ENCODE data around the gene NEK4. TPM values are rescaled to one million over a fixed set of nuclear protein-coding genes. Genes with fewer than 3 reads are reported as not detected.

NEK4 gene
- polyA plus RNA-seq, 1 donor = 23.0 TPM

GRCh38 chr3:52670621-52671521 lies 99.9 kb downstream of the NEK4 start:
- Histone ChIP-seq H3K27me3 (ENCODE audit: control insufficient read depth, insufficient read depth, low read length) (no peaks in the 10 kb centered on the region), H3K4me1 (ENCODE audit: control insufficient read depth, insufficient read depth, low read length) (no peaks in the 10 kb centered on the region), H3K27ac (ENCODE audit: low read length) (no peak overlapping the region), H3K9me3 (ENCODE audit: control insufficient read depth, low read depth, low read length) (no peaks in the 10 kb centered on the region), H3K36me3 (ENCODE audit: control insufficient read depth, insufficient read depth, low read length) (peaks cover 35% of the 10 kb centered on the region), H3K4me3 (ENCODE audit: low read length) (no peak overlapping the region)
- no peak for DNase-seq
- WGBS (ENCODE audit: insufficient coverage, low lambda C conversion rate) = 100% methylated on average over 1 of the region's 9 CpGs

- H3K4me1 ChIP-seq (ENCODE audit: control insufficient read depth, insufficient read depth, low read length) = no peaks in the 10 kb centered on the region
- no peak for DNase-seq
- H3K27ac ChIP-seq (ENCODE audit: low read length) = no peak overlapping the region
- no peaks in the 10 kb centered on the region for H3K9me3 ChIP-seq (ENCODE audit: control insufficient read depth, low read depth, low read length)
- peaks cover 54% of the 10 kb centered on the region for H3K36me3 ChIP-seq (ENCODE audit: control insufficient read depth, insufficient read depth, low read length)
- no peaks in the 10 kb centered on the region for H3K27me3 ChIP-seq (ENCODE audit: control insufficient read depth, insufficient read depth, low read length)
- no CpG with 5 or more reads among the region's 3 CpGs for WGBS (ENCODE audit: insufficient coverage, low lambda C conversion rate)
- no peak overlapping the region for H3K4me3 ChIP-seq (ENCODE audit: low read length)
Observed at GRCh38 chr3:52663098-52663497, 107.6 kb downstream of the NEK4 start.

GRCh38 chr3:52660046-52660445 lies 110.7 kb downstream of the NEK4 start:
- no peaks in the 10 kb centered on the region for H3K4me1 ChIP-seq (ENCODE audit: control insufficient read depth, insufficient read depth, low read length)
- WGBS (ENCODE audit: insufficient coverage, low lambda C conversion rate) = no CpG with 5 or more reads among the region's 3 CpGs
- H3K36me3 ChIP-seq (ENCODE audit: control insufficient read depth, insufficient read depth, low read length) = peaks cover 62% of the 10 kb centered on the region
- no peak overlapping the region for H3K4me3 ChIP-seq (ENCODE audit: low read length)
- H3K9me3 ChIP-seq (ENCODE audit: control insufficient read depth, low read depth, low read length) = no peaks in the 10 kb centered on the region
- H3K27ac ChIP-seq (ENCODE audit: low read length) = no peak overlapping the region
- no peak for DNase-seq
- no peaks in the 10 kb centered on the region for H3K27me3 ChIP-seq (ENCODE audit: control insufficient read depth, insufficient read depth, low read length)

Other genes starting within 250 kb of the NEK4 start
- 67.6 TPM for gene NT5DC2, start 237.1 kb downstream of the NEK4 start, polyA plus RNA-seq
- 25.8 TPM for gene UQCC5, start 234.3 kb downstream of the NEK4 start, polyA plus RNA-seq
- 37.5 TPM for gene PBRM1, start 85.0 kb downstream of the NEK4 start, polyA plus RNA-seq
- 96.2 TPM for gene GNL3, start 84.9 kb downstream of the NEK4 start, polyA plus RNA-seq
- gene GLT8D1, start 65.1 kb downstream of the NEK4 start, polyA plus RNA-seq = 53.8 TPM
- 166 TPM for gene SPCS1, start 64.8 kb downstream of the NEK4 start, polyA plus RNA-seq
- gene ITIH1, start 6.7 kb upstream of the NEK4 start, polyA plus RNA-seq = 1.6 TPM
- 5.3 TPM for gene ITIH3, start 23.9 kb upstream of the NEK4 start, polyA plus RNA-seq
- gene ITIH4, start 59.7 kb upstream of the NEK4 start, polyA plus RNA-seq = 4.3 TPM
- 2.8 TPM for gene MUSTN1, start 64.1 kb upstream of the NEK4 start, polyA plus RNA-seq
- 5.9 TPM for gene STIMATE, start 126.6 kb upstream of the NEK4 start, polyA plus RNA-seq